HCT116 (cell line): Measurements from ENCODE around the gene INTS3.

ENCODE experiments used
- ATF3 ChIP-seq: IDR thresholded peaks from 2 replicates; pipeline ENCODE4 v1.6.1; 2012
- CTCF ChIP-seq, 3 experiments: fragments of 200-600 bp in 1 of 3; sonication (generic) in 1 of 3; IDR thresholded peaks in 2 of 3; conservative IDR thresholded peaks in 1 of 3; 2 replicates each; pipeline ENCODE4 v1.5.1; 2012 to 2017; ENCODE audit warnings: low read depth in 2 of 3, low read length in 2 of 3, antibody characterized with exemption in 1 of 3, borderline replicate concordance in 1 of 3, control low read depth in 1 of 3, mild to moderate bottlenecking in 1 of 3, mixed read lengths in 1 of 3, mixed run types in 1 of 3, moderate library complexity in 1 of 3; ENCODE audit not compliant: insufficient read depth in 1 of 3
- EZH2 ChIP-seq: fragments of 200-600 bp; sonication (generic); IDR thresholded peaks from 2 replicates; pipeline ENCODE4 v1.6.1; 2017; ENCODE audit warnings: antibody characterized with exemption, mixed run types
- EZH2phosphoT487 ChIP-seq: fragments of 200-600 bp; IDR thresholded peaks from 2 replicates; pipeline ENCODE4 v1.6.1; 2018; ENCODE audit warnings: antibody characterized with exemption, borderline replicate concordance
- POLR2AphosphoS5 ChIP-seq: IDR thresholded peaks from 2 replicates; pipeline ENCODE4 v1.6.1; 2011; ENCODE audit warnings: mild to moderate bottlenecking, low read depth, low read length, moderate library complexity
- RAD21 ChIP-seq: IDR thresholded peaks from 2 replicates; pipeline ENCODE4 v1.6.1; 2012; ENCODE audit warnings: low read depth, mild to moderate bottlenecking
- SRF ChIP-seq: IDR thresholded peaks from 2 replicates; pipeline ENCODE4 v1.6.1; 2012; ENCODE audit warnings: low read depth
- ZFX ChIP-seq: fragments of 450-650 bp; IDR thresholded peaks from 2 replicates; pipeline ENCODE4 v1.6.1; 2017
- ZNF274 ChIP-seq: fragments of 200-500 bp; sonication (Bioruptor generic); IDR thresholded peaks from 2 replicates; pipeline ENCODE4 v1.6.1; 2014; ENCODE audit warnings: mild to moderate bottlenecking, low read depth, low read length, inconsistent platforms
- TF ChIP-seq, protein P1 (sequence below): IDR thresholded peaks from 2 replicates; pipeline ENCODE4 v1.6.1; 2012

GRCh38 chr1:153748903-153749302 lies 21.1 kb downstream of the INTS3 start:
- no peak for TF ChIP-seq ATF3
- no peak for TF ChIP-seq ZFX
- TF ChIP-seq EZH2 = no peak
- TF ChIP-seq, protein P1, sequence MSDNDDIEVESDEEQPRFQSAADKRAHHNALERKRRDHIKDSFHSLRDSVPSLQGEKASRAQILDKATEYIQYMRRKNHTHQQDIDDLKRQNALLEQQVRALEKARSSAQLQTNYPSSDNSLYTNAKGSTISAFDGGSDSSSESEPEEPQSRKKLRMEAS = no peak
- no peak for TF ChIP-seq RAD21
- TF ChIP-seq POLR2AphosphoS5 = no peak
- no peak for TF ChIP-seq CTCF (IDR thresholded peaks at IDR 0.05 in 2 of 3, conservative IDR thresholded peaks at IDR 0.05 in 1 of 3; ENCODE audit: borderline replicate concordance in 1 of 3, insufficient read depth in 1 of 3, low read depth in 2 of 3, low read length in 2 of 3)
- TF ChIP-seq SRF = no peak
- no peak for TF ChIP-seq ZNF274
- no peak for TF ChIP-seq EZH2phosphoT487
